ENCODE data around the gene NKIRAS1. TPM values are rescaled to one million over a fixed set of nuclear protein-coding genes. Genes with fewer than 3 reads are reported as not detected.

NKIRAS1 gene
- total and polyA plus RNA-seq, 9 donors, result 8.7 to 18.9 (median 13.4) TPM

DNA sequence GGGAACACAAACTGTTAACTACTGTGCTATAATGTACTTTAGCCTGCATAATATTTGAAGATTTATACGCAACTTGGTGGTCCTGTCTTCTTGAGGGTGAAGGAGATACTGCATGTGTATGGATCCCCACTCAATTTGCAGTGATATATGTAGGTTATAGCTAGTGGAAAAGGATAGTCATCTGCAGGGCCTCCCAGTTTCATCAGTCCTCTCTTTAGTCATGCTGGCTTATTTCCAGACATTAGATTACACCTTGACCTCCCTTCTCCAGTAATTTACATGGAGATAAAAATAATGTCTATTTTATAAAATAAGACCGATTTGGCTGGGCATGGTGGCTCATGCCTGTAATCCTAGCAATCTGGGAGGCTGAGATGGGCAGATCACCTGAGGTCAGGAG is 32.0 kb upstream of the NKIRAS1 start:
- intact Hi-C loops (cut with DNase I), result no loop called here
- no peaks in the 10 kb centered on the region for H3K36me3 ChIP-seq
- DNase-seq, result no peak
- H3K4me1 ChIP-seq (ENCODE audit: insufficient read depth), result peaks cover 16% of the 10 kb centered on the region
- TF ChIP-seq EP300 (IDR thresholded peaks at IDR 0.05) (no peak), POLR2A (IDR thresholded peaks at IDR 0.05) (no peak)
- TF ChIP-seq, protein P1, sequence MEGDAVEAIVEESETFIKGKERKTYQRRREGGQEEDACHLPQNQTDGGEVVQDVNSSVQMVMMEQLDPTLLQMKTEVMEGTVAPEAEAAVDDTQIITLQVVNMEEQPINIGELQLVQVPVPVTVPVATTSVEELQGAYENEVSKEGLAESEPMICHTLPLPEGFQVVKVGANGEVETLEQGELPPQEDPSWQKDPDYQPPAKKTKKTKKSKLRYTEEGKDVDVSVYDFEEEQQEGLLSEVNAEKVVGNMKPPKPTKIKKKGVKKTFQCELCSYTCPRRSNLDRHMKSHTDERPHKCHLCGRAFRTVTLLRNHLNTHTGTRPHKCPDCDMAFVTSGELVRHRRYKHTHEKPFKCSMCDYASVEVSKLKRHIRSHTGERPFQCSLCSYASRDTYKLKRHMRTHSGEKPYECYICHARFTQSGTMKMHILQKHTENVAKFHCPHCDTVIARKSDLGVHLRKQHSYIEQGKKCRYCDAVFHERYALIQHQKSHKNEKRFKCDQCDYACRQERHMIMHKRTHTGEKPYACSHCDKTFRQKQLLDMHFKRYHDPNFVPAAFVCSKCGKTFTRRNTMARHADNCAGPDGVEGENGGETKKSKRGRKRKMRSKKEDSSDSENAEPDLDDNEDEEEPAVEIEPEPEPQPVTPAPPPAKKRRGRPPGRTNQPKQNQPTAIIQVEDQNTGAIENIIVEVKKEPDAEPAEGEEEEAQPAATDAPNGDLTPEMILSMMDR (IDR thresholded peaks at IDR 0.05), result no peak
- H3K27me3 ChIP-seq, result no peaks in the 10 kb centered on the region
- H3K4me3 ChIP-seq, result no peak overlapping the region
- no peak overlapping the region for H3K27ac ChIP-seq
- no peaks in the 10 kb centered on the region for H3K9me3 ChIP-seq
- 84 to 90% (median 85%) methylated on average over 2 of the region's 2 CpGs for WGBS, 3 donors

GRCh38 chr3:23945913-23946687 is 29.3 kb upstream of the NKIRAS1 start:
- peak; percentile 98 to 100 (median 99) for DNase-seq
- Histone ChIP-seq H3K4me1 (ENCODE audit: insufficient read depth) (peaks cover 8% of the 10 kb centered on the region), H3K27ac (peak overlapping the region; percentile 64 to 98), H3K36me3 (no peaks in the 10 kb centered on the region), H3K27me3 (no peaks in the 10 kb centered on the region), H3K4me3 (peak overlapping the region; percentile 69), H3K9me3 (no peaks in the 10 kb centered on the region)
- WGBS, 3 donors, result 1% methylated on average over 44 to 86 of the region's 87 CpGs
- peak; percentile 55 for TF ChIP-seq EP300 (IDR thresholded peaks at IDR 0.05)
- TF ChIP-seq, protein P1 (IDR thresholded peaks at IDR 0.05), result peak in 1 of 3 donors; percentile 9
- TF ChIP-seq POLR2A (IDR thresholded peaks at IDR 0.05), result peak; percentile 68
- intact Hi-C loops (cut with DNase I), result loop anchor here in 3 of 4 donors (2.0 kb wide), 2 partner anchors 27 to 29 kb away; partner anchors contain the start of genes NKIRAS1 (in 2 of the 3) and RPL15 (in 2 of the 3)

- intact Hi-C loops (cut with DNase I), result loop anchor here in 2 of 4 donors (2.0 kb wide), 1 partner anchor 29 kb away; the partner anchor contains the start of genes NKIRAS1 (in 2 of the 2) and RPL15 (in 2 of the 2)
- Histone ChIP-seq H3K4me3 (peak overlapping the region; percentile 82), H3K27ac (peak overlapping the region; percentile 98), H3K4me1 (ENCODE audit: insufficient read depth) (peaks cover 8% of the 10 kb centered on the region), H3K36me3 (no peaks in the 10 kb centered on the region), H3K9me3 (no peaks in the 10 kb centered on the region), H3K27me3 (no peaks in the 10 kb centered on the region)
- no peak for DNase-seq
- no peak for TF ChIP-seq POLR2A (IDR thresholded peaks at IDR 0.05)
- TF ChIP-seq EP300 (IDR thresholded peaks at IDR 0.05), result no peak
- TF ChIP-seq, protein P1 (IDR thresholded peaks at IDR 0.05), result no peak
- WGBS, 3 donors, result 0 to 1% methylated on average over 19 to 37 of the region's 39 CpGs; no CpG with 5 or more reads in 1 of the 3 donors
Observed at GRCh38 chr3:23945663-23945912, 28.8 kb upstream of the NKIRAS1 start.

GRCh38 chr3:23944861-23945662 is 28.3 kb upstream of the NKIRAS1 start, which contains the start of gene NR1D2:
Gene NR1D2 (plus strand): TSS chr3:23945286. CDS start chr3:23945579, 293 bp downstream.
- Histone ChIP-seq H3K36me3 (no peaks in the 10 kb centered on the region), H3K9me3 (no peaks in the 10 kb centered on the region), H3K27me3 (no peaks in the 10 kb centered on the region), H3K27ac (peak within 1 kb of the TSS; percentile 98), H3K4me3 (peak within 1 kb of the TSS; percentile 82), H3K4me1 (ENCODE audit: insufficient read depth) (peaks cover 8% of the 10 kb centered on the region)
- DNase-seq, result peak; percentile 85 to 89 (median 87)
- 0 to 1% (median 1%) methylated on average over 40 to 87 of the region's 88 CpGs for WGBS, 3 donors
- no peak for TF ChIP-seq EP300 (IDR thresholded peaks at IDR 0.05)
- peak; percentile 87 for TF ChIP-seq POLR2A (IDR thresholded peaks at IDR 0.05)
- TF ChIP-seq, protein P1 (IDR thresholded peaks at IDR 0.05), result peak in 1 of 3 donors; percentile 37
- intact Hi-C loops (cut with DNase I), result loop anchor here in 2 of 4 donors (2.0 kb wide), 1 partner anchor 28 kb away; the partner anchor contains the start of genes NKIRAS1 (in 2 of the 2) and RPL15 (in 2 of the 2)
